ENCODE results near the gene ATOX1.

DNA sequence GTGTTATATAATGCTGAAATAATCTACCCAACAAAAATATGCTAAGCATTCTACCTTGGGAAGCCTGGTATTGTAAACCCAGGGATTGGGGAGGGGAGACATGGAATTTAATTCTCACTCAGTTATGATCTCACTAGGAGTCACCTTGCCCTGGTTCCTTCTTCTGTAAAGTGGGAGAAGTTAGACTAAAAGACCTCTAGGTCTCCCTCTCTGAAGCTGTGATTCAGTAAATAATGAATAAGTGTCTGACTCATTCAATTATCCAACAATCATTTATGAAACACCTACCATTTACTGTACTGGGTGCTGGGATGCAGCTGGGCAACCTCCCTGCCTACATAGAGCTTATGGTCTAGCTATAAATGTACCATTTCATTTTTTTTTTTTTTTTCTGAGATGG is 51.5 kb downstream of the ATOX1 start:
- TF ChIP-seq, protein P1, sequence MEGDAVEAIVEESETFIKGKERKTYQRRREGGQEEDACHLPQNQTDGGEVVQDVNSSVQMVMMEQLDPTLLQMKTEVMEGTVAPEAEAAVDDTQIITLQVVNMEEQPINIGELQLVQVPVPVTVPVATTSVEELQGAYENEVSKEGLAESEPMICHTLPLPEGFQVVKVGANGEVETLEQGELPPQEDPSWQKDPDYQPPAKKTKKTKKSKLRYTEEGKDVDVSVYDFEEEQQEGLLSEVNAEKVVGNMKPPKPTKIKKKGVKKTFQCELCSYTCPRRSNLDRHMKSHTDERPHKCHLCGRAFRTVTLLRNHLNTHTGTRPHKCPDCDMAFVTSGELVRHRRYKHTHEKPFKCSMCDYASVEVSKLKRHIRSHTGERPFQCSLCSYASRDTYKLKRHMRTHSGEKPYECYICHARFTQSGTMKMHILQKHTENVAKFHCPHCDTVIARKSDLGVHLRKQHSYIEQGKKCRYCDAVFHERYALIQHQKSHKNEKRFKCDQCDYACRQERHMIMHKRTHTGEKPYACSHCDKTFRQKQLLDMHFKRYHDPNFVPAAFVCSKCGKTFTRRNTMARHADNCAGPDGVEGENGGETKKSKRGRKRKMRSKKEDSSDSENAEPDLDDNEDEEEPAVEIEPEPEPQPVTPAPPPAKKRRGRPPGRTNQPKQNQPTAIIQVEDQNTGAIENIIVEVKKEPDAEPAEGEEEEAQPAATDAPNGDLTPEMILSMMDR (conservative IDR thresholded peaks at IDR 0.05) = no peak
- TF ChIP-seq ZFX (IDR thresholded peaks at IDR 0.05) = no peak
